ENCODE data around the gene IL5RA.

- TF ChIP-seq, protein P1, sequence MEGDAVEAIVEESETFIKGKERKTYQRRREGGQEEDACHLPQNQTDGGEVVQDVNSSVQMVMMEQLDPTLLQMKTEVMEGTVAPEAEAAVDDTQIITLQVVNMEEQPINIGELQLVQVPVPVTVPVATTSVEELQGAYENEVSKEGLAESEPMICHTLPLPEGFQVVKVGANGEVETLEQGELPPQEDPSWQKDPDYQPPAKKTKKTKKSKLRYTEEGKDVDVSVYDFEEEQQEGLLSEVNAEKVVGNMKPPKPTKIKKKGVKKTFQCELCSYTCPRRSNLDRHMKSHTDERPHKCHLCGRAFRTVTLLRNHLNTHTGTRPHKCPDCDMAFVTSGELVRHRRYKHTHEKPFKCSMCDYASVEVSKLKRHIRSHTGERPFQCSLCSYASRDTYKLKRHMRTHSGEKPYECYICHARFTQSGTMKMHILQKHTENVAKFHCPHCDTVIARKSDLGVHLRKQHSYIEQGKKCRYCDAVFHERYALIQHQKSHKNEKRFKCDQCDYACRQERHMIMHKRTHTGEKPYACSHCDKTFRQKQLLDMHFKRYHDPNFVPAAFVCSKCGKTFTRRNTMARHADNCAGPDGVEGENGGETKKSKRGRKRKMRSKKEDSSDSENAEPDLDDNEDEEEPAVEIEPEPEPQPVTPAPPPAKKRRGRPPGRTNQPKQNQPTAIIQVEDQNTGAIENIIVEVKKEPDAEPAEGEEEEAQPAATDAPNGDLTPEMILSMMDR (IDR thresholded peaks at IDR 0.05): no peak
- no peak for TF ChIP-seq POLR2AphosphoS5 (IDR thresholded peaks at IDR 0.05; ENCODE audit: insufficient read depth in 1 of 2, low read depth in 1 of 2)
These were observed 44.3 kb downstream of the IL5RA start for GRCh38 chr3:3065876-3066275.

Measured in vagina (tissue), 2 donors.